H54 (cell line): ENCODE data around the gene GCGR.
"Not testable (repeated sequence)": the region's sequence is repeated elsewhere in the genome, so short reads cannot be mapped to it uniquely, and the experiment has no call there.

Source experiments
- DNase-seq: peaks from one replicate; pipeline ENCODE4 v3.0.0; 2011; ENCODE audit warnings: low spot score, mixed read lengths; ENCODE audit not compliant: insufficient read length
- FAIRE-seq: peaks from 3 replicates; lab custom pipeline; 2011; peaks lifted over from hg19 to GRCh38; lab: Jason Lieb, UNC
- POLR2A ChIP-seq: IDR thresholded peaks from 2 replicates; pipeline ENCODE4 v1.6.1; 2011; ENCODE audit warnings: low read depth, mild to moderate bottlenecking, low read length

The GCGR gene

GRCh38 chr17:81831957-81832607 is 28.1 kb downstream of the GCGR start:
- FAIRE-seq (no peak), DNase-seq (no peak)
- TF ChIP-seq POLR2A = no peak

GRCh38 chr17:81832608-81833159 is 28.7 kb downstream of the GCGR start:
- DNase-seq (no peak), FAIRE-seq (no peak)
- no peak for TF ChIP-seq POLR2A

- peak; percentile 96 for DNase-seq
- no peak for FAIRE-seq
- peak; percentile 78; the same call in 1 of the 2 replicates for TF ChIP-seq POLR2A
These were observed 29.4 kb downstream of the GCGR start, which contains the start of gene MCRIP1 for GRCh38 chr17:81833160-81833920. Gene MCRIP1 (minus strand): TSS chr17:81833291. CDS start chr17:81824506, 8,785 bp downstream.

- no peak for TF ChIP-seq POLR2A
- FAIRE-seq (no peak), DNase-seq (no peak)
These were observed 30.2 kb downstream of the GCGR start for GRCh38 chr17:81833921-81834830.

- FAIRE-seq (no peak), DNase-seq (no peak)
- TF ChIP-seq POLR2A = no peak
These were observed 30.9 kb downstream of the GCGR start, which contains the start of gene PPP1R27 for GRCh38 chr17:81834831-81835267. Gene PPP1R27 (minus strand): TSS chr17:81835050. CDS start chr17:81834953, 97 bp downstream.

- no peak for FAIRE-seq
- no peak for TF ChIP-seq POLR2A
- no peak for DNase-seq
These were observed 33.7 kb downstream of the GCGR start for GRCh38 chr17:81837641-81838040.

GRCh38 chr17:81838753-81839255 is 34.9 kb downstream of the GCGR start:
- FAIRE-seq = no peak

GRCh38 chr17:81839301-81839700 is 35.4 kb downstream of the GCGR start:
- no peak for FAIRE-seq
- no peak for DNase-seq
- no peak for TF ChIP-seq POLR2A

More at GRCh38 chr17:81838753-81839255, 34.9 kb downstream of the GCGR start:
- DNase-seq = no peak
- TF ChIP-seq POLR2A = no peak

GRCh38 chr17:81840059-81840458 is 36.1 kb downstream of the GCGR start:
- DNase-seq, FAIRE-seq: not testable (repeated sequence)

- FAIRE-seq (no peak), DNase-seq (no peak)
- no peak for TF ChIP-seq POLR2A
These were observed 37.2 kb downstream of the GCGR start for GRCh38 chr17:81840826-81841778.

GRCh38 chr17:81841866-81842265 is 37.9 kb downstream of the GCGR start:
- DNase-seq (no peak), FAIRE-seq (no peak)
- TF ChIP-seq POLR2A = no peak

- FAIRE-seq (no peak), DNase-seq (no peak)
- no peak for TF ChIP-seq POLR2A
These were observed 38.4 kb downstream of the GCGR start for GRCh38 chr17:81842378-81842724.
